H9 (cell line): ENCODE data around the gene ARHGEF12. TPM values are rescaled to one million over a fixed set of nuclear protein-coding genes. Genes with fewer than 3 reads are reported as not detected.

Source experiments
- DNase-seq: peaks from one replicate; pipeline ENCODE4 v3.0.0-alpha.2; 2017
- H2AFZ ChIP-seq: one replicate; pipeline ENCODE4 v1.6.1; 2013; ENCODE audit warnings: mild to moderate bottlenecking, low read length, control low read depth, moderate library complexity
- H2AK5ac ChIP-seq: 2 replicates; pipeline ENCODE4 v1.6.1; 2013; ENCODE audit warnings: low read length, control low read depth, mixed read lengths; ENCODE audit not compliant: insufficient read length
- H2BK120ac ChIP-seq: one replicate; pipeline ENCODE4 v1.6.1; 2013; ENCODE audit warnings: low read depth, mild to moderate bottlenecking, low read length, control low read depth, inconsistent platforms; ENCODE audit not compliant: poor library complexity, severe bottlenecking
- H2BK12ac ChIP-seq: 2 replicates; pipeline ENCODE4 v1.6.1; 2013; ENCODE audit warnings: low read length, control low read depth, mixed read lengths, low read depth; ENCODE audit not compliant: insufficient read length
- H2BK15ac ChIP-seq: 2 replicates; pipeline ENCODE4 v1.6.1; 2013; ENCODE audit warnings: low read depth, low read length, control low read depth
- H2BK20ac ChIP-seq: one replicate; pipeline ENCODE4 v1.6.1; 2013; ENCODE audit warnings: low read depth, mild to moderate bottlenecking, low read length, control low read depth, inconsistent platforms; ENCODE audit not compliant: poor library complexity, severe bottlenecking
- H2BK5ac ChIP-seq: 2 replicates; pipeline ENCODE4 v1.6.1; 2013; ENCODE audit warnings: low read length, control low read depth, mixed read lengths; ENCODE audit not compliant: insufficient read length
- H3K14ac ChIP-seq: 2 replicates; pipeline ENCODE4 v1.6.1; 2013; ENCODE audit warnings: low read length, control low read depth; ENCODE audit not compliant: insufficient read depth
- H3K18ac ChIP-seq: 2 replicates; pipeline ENCODE4 v1.6.1; 2013; ENCODE audit warnings: low read depth, mild to moderate bottlenecking, mixed read lengths, low read length, control low read depth; ENCODE audit not compliant: insufficient read length
- H3K23ac ChIP-seq: 2 replicates; pipeline ENCODE4 v1.6.1; 2013; ENCODE audit warnings: low read length, control low read depth, mixed read lengths, low read depth; ENCODE audit not compliant: insufficient read length
- H3K23me2 ChIP-seq: 2 replicates; pipeline ENCODE4 v1.6.1; 2013; ENCODE audit warnings: low read depth, mild to moderate bottlenecking, mixed read lengths, low read length, control low read depth; ENCODE audit not compliant: insufficient read length, poor library complexity, severe bottlenecking
- H3K27ac ChIP-seq: 2 replicates; pipeline ENCODE4 v1.5.1; 2013; ENCODE audit warnings: low read length, control low read depth, mixed read lengths, low read depth; ENCODE audit not compliant: insufficient read length
- H3K27me3 ChIP-seq: 2 replicates; pipeline ENCODE4 v1.6.1; 2013; ENCODE audit warnings: low read length, control low read depth, inconsistent platforms; ENCODE audit not compliant: insufficient read depth
- H3K4ac ChIP-seq: 2 replicates; pipeline ENCODE4 v1.6.1; 2013; ENCODE audit warnings: low read depth, mild to moderate bottlenecking, control low read depth, inconsistent platforms, low read length, moderate library complexity
- H3K4me1 ChIP-seq: 2 replicates; pipeline ENCODE4 v1.6.1; 2013; ENCODE audit warnings: low read length, control low read depth, inconsistent platforms; ENCODE audit not compliant: insufficient read depth
- H3K4me2 ChIP-seq: 2 replicates; pipeline ENCODE4 v1.6.1; 2013; ENCODE audit warnings: low read length, control low read depth, mixed read lengths; ENCODE audit not compliant: insufficient read length, insufficient read depth
- H3K56ac ChIP-seq: 2 replicates; pipeline ENCODE4 v1.6.1; 2013; ENCODE audit warnings: low read depth, mild to moderate bottlenecking, mixed read lengths, low read length, control low read depth; ENCODE audit not compliant: insufficient read length
- H3K79me1 ChIP-seq: 2 replicates; pipeline ENCODE4 v1.6.1; 2013; ENCODE audit warnings: low read depth, mild to moderate bottlenecking, moderate library complexity, low read length, control low read depth, inconsistent platforms; ENCODE audit not compliant: insufficient read depth, poor library complexity, severe bottlenecking
- H3K79me2 ChIP-seq: 2 replicates; pipeline ENCODE4 v1.6.1; 2013; ENCODE audit warnings: low read length, control low read depth, inconsistent platforms; ENCODE audit not compliant: insufficient read depth
- H3K9ac ChIP-seq: 2 replicates; pipeline ENCODE4 v1.6.1; 2013; ENCODE audit warnings: low read length, control low read depth, mixed read lengths; ENCODE audit not compliant: insufficient read length; ENCODE audit errors: extremely low read depth
- H3K9me3 ChIP-seq: one replicate; pipeline ENCODE4 v1.6.1; 2013; ENCODE audit warnings: low read depth, low read length, inconsistent platforms; ENCODE audit not compliant: control insufficient read depth
- H3T11ph ChIP-seq: one replicate; pipeline ENCODE4 v1.6.1; 2013; ENCODE audit warnings: mild to moderate bottlenecking, low read length, control low read depth, inconsistent platforms
- H4K20me1 ChIP-seq: one replicate; pipeline ENCODE4 v1.6.1; 2013; ENCODE audit not compliant: control insufficient read depth, insufficient read length, insufficient read depth
- H4K5ac ChIP-seq: 2 replicates; pipeline ENCODE4 v1.6.1; 2013; ENCODE audit warnings: low read depth, mild to moderate bottlenecking, mixed read lengths, low read length, control low read depth; ENCODE audit not compliant: insufficient read length
- H4K8ac ChIP-seq: replicated peaks from 2 replicates; pipeline ENCODE4 v1.6.1; 2013; ENCODE audit warnings: low read length, control low read depth, mixed read lengths, low read depth; ENCODE audit not compliant: insufficient read length
- H4K91ac ChIP-seq: 2 replicates; pipeline ENCODE4 v1.6.1; 2013; ENCODE audit warnings: low read depth, mild to moderate bottlenecking, moderate library complexity, mixed read lengths, low read length, control low read depth; ENCODE audit not compliant: insufficient read length
- H3K27ac Mint-ChIP-seq, 3 experiments: 2 replicates in 2 of 3; 3 replicates in 1 of 3; pipeline ENCODE4 v1.8.0; 2020 to 2021; ENCODE audit warnings: mixed read lengths in 3 of 3, mild to moderate bottlenecking in 1 of 3, moderate library complexity in 1 of 3
- H3K27me3 Mint-ChIP-seq: 2 replicates; pipeline ENCODE4 v1.8.0; 2021; ENCODE audit warnings: low read depth, mild to moderate bottlenecking, moderate library complexity, mixed read lengths
- H3K36me3 Mint-ChIP-seq, 3 experiments: 2 replicates in 2 of 3; 3 replicates in 1 of 3; pipeline ENCODE4 v1.8.0; 2020 to 2021; ENCODE audit warnings: low read depth in 3 of 3, mixed read lengths in 3 of 3; ENCODE audit not compliant: insufficient read depth in 1 of 3
- H3K4me1 Mint-ChIP-seq, 2 experiments: 2 replicates each; pipeline ENCODE4 v1.8.0; 2020; ENCODE audit warnings: mixed read lengths in 2 of 2
- H3K4me3 Mint-ChIP-seq, 2 experiments: 2 replicates in 1 of 2; 3 replicates in 1 of 2; pipeline ENCODE4 v1.8.0; 2020 to 2021; ENCODE audit warnings: mild to moderate bottlenecking in 2 of 2, mixed read lengths in 2 of 2, moderate library complexity in 1 of 2
- H3K9me3 Mint-ChIP-seq, 2 experiments: 2 replicates in 1 of 2; 3 replicates in 1 of 2; pipeline ENCODE4 v1.8.0; 2020; ENCODE audit warnings: mild to moderate bottlenecking in 2 of 2, mixed read lengths in 2 of 2, moderate library complexity in 1 of 2
- WGBS: extraction: QIAGEN DNeasy Blood & Tissue Kit; methylation state at CpG from one replicate; pipeline ENCODE4 v1.1.7; 2013; ENCODE audit warnings: missing lambda C conversion rate, low lambda C conversion rate, mixed read lengths; ENCODE audit not compliant: insufficient read length; ENCODE audit errors: extremely low coverage; 5-methylcytosine and 5-hydroxymethylcytosine counted together
- total RNA-seq: library from RNA; stranded (reverse); gene quantifications from 2 replicates; pipeline ENCODE4 v1.2.1, GENCODE V29; 2021
- TF ChIP-seq, protein P1 (sequence below): fragments of 200-600 bp; sonication (generic); conservative IDR thresholded peaks from 3 replicates; pipeline ENCODE4 v1.8.0; 2021; ENCODE audit warnings: antibody characterized with exemption, mild to moderate bottlenecking

Gene ARHGEF12
- total RNA-seq, 1 experiment from 2014 or later: 27.0 TPM

DNA sequence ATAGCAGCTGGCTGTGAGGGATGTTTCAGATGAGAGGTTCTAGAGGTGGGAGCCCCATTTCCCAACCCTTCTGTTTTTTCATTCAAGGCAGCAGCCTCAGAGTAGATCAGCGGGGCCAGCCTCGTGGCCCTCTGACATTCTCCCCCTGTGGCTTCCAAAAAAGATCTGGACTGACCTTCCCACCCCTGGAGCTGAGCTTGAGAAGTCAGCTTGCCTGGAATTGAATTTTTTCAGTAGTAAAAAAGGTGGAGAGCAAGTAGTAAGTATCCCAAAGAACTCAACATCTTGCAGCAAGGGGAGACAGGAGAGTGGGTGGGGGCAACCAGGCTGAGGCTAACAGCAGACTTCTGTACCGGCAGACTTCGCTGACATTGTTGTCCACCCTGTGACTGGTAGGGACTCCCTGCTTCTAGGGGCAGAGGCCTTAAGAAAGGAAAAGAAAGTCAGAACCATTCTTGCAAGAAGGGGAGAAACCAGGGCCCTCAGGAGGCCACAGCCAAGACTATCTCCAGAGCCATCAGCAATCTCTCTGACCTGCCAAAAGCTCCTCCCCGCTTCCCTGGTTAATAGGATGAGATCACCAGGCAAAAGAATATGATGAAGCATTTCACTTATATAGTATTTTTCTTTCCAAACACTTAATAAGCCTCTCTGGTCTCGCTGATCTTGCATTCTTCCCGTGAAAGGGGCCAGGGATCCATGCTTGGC lies 173.3 kb downstream of the ARHGEF12 start:
- H3K18ac ChIP-seq: no peak overlapping the region
- H3K4me1 ChIP-seq: no peaks in the 10 kb centered on the region
- H3K14ac ChIP-seq: no peak overlapping the region
- no peak overlapping the region for H3T11ph ChIP-seq
- H3K23ac ChIP-seq: no peak overlapping the region
- no peaks in the 10 kb centered on the region for H3K36me3 Mint-ChIP-seq
- no peak overlapping the region for H3K4me2 ChIP-seq
- H3K4me1 Mint-ChIP-seq: peaks cover 4 to 20% of the 10 kb centered on the region in 2 experiments
- H3K27me3 ChIP-seq: no peaks in the 10 kb centered on the region; the same call in 1 of the 2 replicates
- H3K27ac ChIP-seq: no peak overlapping the region
- no peak overlapping the region for H2BK15ac ChIP-seq
- H3K27ac Mint-ChIP-seq: no peak overlapping the region; a peak in 1 of 7 replicates
- no peak overlapping the region for H3K4me3 Mint-ChIP-seq
- WGBS: no CpG with 5 or more reads among the region's 7 CpGs
- peaks cover 4% of the 10 kb centered on the region for H3K23me2 ChIP-seq
- no peaks in the 10 kb centered on the region for H3K9me3 ChIP-seq
- H2BK120ac ChIP-seq: no peak overlapping the region
- no peak for DNase-seq
- H4K20me1 ChIP-seq: peaks cover 2% of the 10 kb centered on the region
- H2AK5ac ChIP-seq: no peak overlapping the region
- peaks cover 56% of the 10 kb centered on the region for H3K27me3 Mint-ChIP-seq
- no peak overlapping the region for H4K91ac ChIP-seq
- no peaks in the 10 kb centered on the region for H3K79me2 ChIP-seq
- TF ChIP-seq, protein P1, sequence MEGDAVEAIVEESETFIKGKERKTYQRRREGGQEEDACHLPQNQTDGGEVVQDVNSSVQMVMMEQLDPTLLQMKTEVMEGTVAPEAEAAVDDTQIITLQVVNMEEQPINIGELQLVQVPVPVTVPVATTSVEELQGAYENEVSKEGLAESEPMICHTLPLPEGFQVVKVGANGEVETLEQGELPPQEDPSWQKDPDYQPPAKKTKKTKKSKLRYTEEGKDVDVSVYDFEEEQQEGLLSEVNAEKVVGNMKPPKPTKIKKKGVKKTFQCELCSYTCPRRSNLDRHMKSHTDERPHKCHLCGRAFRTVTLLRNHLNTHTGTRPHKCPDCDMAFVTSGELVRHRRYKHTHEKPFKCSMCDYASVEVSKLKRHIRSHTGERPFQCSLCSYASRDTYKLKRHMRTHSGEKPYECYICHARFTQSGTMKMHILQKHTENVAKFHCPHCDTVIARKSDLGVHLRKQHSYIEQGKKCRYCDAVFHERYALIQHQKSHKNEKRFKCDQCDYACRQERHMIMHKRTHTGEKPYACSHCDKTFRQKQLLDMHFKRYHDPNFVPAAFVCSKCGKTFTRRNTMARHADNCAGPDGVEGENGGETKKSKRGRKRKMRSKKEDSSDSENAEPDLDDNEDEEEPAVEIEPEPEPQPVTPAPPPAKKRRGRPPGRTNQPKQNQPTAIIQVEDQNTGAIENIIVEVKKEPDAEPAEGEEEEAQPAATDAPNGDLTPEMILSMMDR: no peak
- no peak overlapping the region for H4K8ac ChIP-seq
- no peak overlapping the region for H4K5ac ChIP-seq
- H3K56ac ChIP-seq: no peak overlapping the region
- no peak overlapping the region for H2BK20ac ChIP-seq
- H2BK12ac ChIP-seq: no peak overlapping the region
- H3K9ac ChIP-seq: no peak overlapping the region
- no peaks in the 10 kb centered on the region for H3K79me1 ChIP-seq
- H3K9me3 Mint-ChIP-seq: no peaks in the 10 kb centered on the region
- no peak overlapping the region for H3K4ac ChIP-seq
- no peak overlapping the region for H2BK5ac ChIP-seq
- H2AFZ ChIP-seq: no peak overlapping the region
